Type B pancreatic cell (in vitro differentiated cells): Measurements from ENCODE around the gene TSHZ1. TPM values are rescaled to one million over a fixed set of nuclear protein-coding genes. Genes with fewer than 3 reads are reported as not detected.

Experiments
- DNase-seq: peaks from one replicate; pipeline ENCODE4 v3.0.0; 2021; ENCODE audit warnings: mixed read lengths; ENCODE audit not compliant: unreplicated experiment; ENCODE audit errors: extremely low spot score
- H3K27ac Mint-ChIP-seq: 2 replicates; pipeline ENCODE4 v1.8.0; 2021; ENCODE audit warnings: mild to moderate bottlenecking, mixed read lengths
- H3K27me3 Mint-ChIP-seq: 2 replicates; pipeline ENCODE4 v1.8.0; 2021; ENCODE audit warnings: mixed read lengths
- H3K36me3 Mint-ChIP-seq: 2 replicates; pipeline ENCODE4 v1.8.0; 2021; ENCODE audit warnings: mixed read lengths
- H3K4me1 Mint-ChIP-seq: one replicate; pipeline ENCODE4 v1.8.0; 2021; ENCODE audit warnings: mixed read lengths; ENCODE audit not compliant: unreplicated experiment
- H3K4me3 Mint-ChIP-seq: 2 replicates; pipeline ENCODE4 v1.8.0; 2021; ENCODE audit warnings: mild to moderate bottlenecking, mixed read lengths
- H3K9me3 Mint-ChIP-seq: 2 replicates; pipeline ENCODE4 v1.8.0; 2021; ENCODE audit warnings: mixed read lengths
- total RNA-seq: library from RNA; stranded (reverse); gene quantifications from 2 replicates; pipeline ENCODE4 v1.2.1, GENCODE V29; 2021; ENCODE audit warnings: low replicate concordance
- TF ChIP-seq, protein P1 (sequence below): fragments of 200-600 bp; sonication (generic); conservative IDR thresholded peaks from 2 replicates; pipeline ENCODE4 v1.5.0; 2021; ENCODE audit warnings: antibody characterized with exemption, mild to moderate bottlenecking

TSHZ1 gene
- total RNA-seq, 1 donor from 2014 or later, result 79.9 TPM

DNA sequence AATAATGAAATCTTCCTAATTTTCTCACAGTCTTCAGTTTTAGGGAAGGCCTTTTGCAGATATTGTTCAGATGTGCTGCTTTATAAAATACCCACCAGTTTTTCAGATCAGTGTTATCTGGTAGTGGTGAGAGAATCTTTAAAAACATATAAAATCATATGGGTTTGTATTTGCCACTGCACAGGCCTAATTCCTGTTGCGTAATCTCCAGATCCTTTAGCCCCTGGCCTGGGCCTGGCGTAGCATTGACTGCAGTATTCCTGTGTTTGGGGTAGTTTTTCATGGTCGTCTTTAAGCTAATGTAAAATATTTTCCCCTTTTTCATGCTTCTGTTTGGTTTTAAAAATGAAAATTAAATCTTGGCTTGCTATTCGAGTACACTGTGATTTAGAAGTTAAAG, 43.2 kb downstream of the TSHZ1 start:
- Mint-ChIP-seq H3K27me3 (no peaks in the 10 kb centered on the region), H3K27ac (no peak overlapping the region), H3K4me1 (peaks cover 36% of the 10 kb centered on the region), H3K36me3 (no peaks in the 10 kb centered on the region), H3K4me3 (no peak overlapping the region), H3K9me3 (no peaks in the 10 kb centered on the region)
- TF ChIP-seq, protein P1, sequence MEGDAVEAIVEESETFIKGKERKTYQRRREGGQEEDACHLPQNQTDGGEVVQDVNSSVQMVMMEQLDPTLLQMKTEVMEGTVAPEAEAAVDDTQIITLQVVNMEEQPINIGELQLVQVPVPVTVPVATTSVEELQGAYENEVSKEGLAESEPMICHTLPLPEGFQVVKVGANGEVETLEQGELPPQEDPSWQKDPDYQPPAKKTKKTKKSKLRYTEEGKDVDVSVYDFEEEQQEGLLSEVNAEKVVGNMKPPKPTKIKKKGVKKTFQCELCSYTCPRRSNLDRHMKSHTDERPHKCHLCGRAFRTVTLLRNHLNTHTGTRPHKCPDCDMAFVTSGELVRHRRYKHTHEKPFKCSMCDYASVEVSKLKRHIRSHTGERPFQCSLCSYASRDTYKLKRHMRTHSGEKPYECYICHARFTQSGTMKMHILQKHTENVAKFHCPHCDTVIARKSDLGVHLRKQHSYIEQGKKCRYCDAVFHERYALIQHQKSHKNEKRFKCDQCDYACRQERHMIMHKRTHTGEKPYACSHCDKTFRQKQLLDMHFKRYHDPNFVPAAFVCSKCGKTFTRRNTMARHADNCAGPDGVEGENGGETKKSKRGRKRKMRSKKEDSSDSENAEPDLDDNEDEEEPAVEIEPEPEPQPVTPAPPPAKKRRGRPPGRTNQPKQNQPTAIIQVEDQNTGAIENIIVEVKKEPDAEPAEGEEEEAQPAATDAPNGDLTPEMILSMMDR, result no peak
- no peak for DNase-seq

DNA sequence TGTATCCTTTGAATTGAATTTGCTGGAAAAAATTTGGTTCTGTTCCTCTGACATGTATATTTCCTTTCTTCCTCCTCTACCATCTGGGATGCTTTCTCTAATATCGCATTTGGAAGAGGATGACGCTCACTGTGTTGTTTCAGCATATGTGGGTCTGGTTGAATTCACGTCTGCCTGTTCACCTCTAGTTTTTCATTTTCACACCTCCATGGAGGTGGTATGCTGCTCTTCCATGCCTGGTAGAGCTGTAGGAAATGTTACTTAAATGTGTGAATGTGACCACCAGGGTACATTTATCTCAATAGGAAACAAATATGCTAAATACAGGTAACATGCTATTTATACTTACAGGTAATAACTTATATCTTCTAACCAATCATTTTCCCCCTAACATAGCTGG, 44.5 kb downstream of the TSHZ1 start:
- no peak for DNase-seq
- peaks cover 46% of the 10 kb centered on the region for H3K4me1 Mint-ChIP-seq
- no peak overlapping the region for H3K4me3 Mint-ChIP-seq
- no peaks in the 10 kb centered on the region for H3K9me3 Mint-ChIP-seq
- no peaks in the 10 kb centered on the region for H3K36me3 Mint-ChIP-seq
- no peak overlapping the region for H3K27ac Mint-ChIP-seq
- no peaks in the 10 kb centered on the region for H3K27me3 Mint-ChIP-seq
- TF ChIP-seq, protein P1, result peak; percentile 34

DNA sequence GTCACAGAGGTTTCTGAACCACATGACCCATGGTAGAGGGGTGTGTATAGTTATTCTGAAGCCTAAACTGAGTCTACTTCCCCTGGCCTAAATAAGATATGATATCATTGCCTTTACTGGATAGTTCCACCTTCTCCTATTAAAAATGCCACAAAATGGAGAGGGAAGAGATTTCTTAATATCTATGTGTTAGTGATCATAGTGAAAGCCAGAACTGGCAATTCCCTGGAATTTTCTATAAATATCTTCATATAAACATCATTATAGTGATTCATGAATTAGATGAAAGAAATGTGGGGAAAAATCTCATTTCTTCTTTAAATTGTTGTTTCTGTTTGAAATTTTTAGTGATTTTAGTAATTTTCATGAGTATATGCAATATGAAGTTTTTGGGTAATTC, 45.8 kb downstream of the TSHZ1 start:
- DNase-seq, result no peak
- Mint-ChIP-seq H3K27me3 (no peaks in the 10 kb centered on the region), H3K9me3 (no peaks in the 10 kb centered on the region), H3K27ac (no peak overlapping the region), H3K36me3 (peaks cover 3% of the 10 kb centered on the region), H3K4me1 (peaks cover 47% of the 10 kb centered on the region), H3K4me3 (no peak overlapping the region)
- TF ChIP-seq, protein P1, result no peak

DNA sequence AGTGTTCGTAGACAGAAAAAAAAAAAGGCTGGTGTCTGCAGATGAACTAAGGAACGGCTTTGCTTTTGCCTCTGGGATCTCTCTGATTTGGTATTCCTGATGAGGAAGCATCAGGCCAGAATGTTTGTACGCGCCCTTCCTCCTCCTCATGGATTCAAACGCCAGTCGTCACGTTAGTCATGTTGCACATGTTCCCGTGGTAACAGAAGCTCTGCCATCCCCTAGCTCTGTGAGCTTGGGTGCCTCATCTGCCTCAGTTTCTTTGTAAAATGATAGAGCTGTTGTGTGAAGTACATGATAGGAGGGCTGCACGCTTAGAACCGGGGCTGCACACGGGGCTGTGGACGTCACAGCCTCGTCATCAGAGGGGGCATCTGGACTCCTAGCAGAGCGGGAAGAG, 47.0 kb downstream of the TSHZ1 start:
- Mint-ChIP-seq H3K9me3 (no peaks in the 10 kb centered on the region), H3K27ac (no peak overlapping the region), H3K4me1 (peaks cover 54% of the 10 kb centered on the region), H3K27me3 (no peaks in the 10 kb centered on the region), H3K4me3 (no peak overlapping the region), H3K36me3 (peaks cover 9% of the 10 kb centered on the region)
- DNase-seq, result no peak
- TF ChIP-seq, protein P1, result no peak

DNA sequence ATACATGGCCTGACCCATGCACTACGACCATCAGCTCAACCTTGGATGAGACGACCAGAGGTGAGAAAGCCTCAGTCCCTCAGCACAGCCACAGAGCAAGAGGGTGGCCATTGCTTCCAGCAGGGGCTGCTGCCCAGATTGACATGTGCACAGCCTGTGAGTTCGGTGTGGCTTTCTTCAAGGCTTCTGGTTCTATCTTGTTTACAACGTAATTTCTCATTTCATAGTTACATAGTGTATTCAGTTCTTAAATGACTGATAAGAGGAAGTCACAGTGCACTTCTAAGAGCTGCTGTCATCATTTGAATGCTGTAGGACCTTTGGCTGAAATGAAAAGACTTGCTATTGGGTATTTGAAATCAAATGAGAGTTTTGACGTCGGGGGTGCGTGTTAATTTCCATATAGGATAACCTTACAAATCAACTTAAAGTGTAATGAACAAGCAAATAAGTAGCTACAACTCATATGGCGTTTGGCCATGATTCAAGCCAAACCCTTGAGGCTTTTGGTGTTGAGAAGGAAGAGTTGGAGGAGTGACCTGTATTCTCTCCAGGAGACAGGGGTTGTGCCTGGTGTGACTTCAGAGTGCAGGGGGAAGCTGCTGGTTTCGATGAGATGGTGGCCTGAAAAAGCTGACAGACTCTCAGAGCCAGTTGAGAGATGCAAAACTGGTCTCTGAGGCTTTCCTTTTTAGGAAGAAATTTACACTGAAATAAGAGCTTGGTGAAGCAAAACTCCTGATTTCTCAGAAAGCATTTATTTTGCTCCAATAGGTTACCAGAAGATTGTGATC, 51.0 kb downstream of the TSHZ1 start:
- no peak overlapping the region for H3K4me3 Mint-ChIP-seq
- H3K36me3 Mint-ChIP-seq, result peaks cover 11% of the 10 kb centered on the region
- peaks cover 65% of the 10 kb centered on the region for H3K4me1 Mint-ChIP-seq
- TF ChIP-seq, protein P1, result no peak
- no peaks in the 10 kb centered on the region for H3K9me3 Mint-ChIP-seq
- H3K27me3 Mint-ChIP-seq, result no peaks in the 10 kb centered on the region
- no peak for DNase-seq
- H3K27ac Mint-ChIP-seq, result no peak overlapping the region
